Measurements from ENCODE around the gene SLC7A9. TPM values are rescaled to one million over a fixed set of nuclear protein-coding genes. Genes with fewer than 3 reads are reported as not detected.

The SLC7A9 gene
- total and polyA plus RNA-seq, 2 experiments from 2014 or later: 0.19 TPM; not detected in 1

- Mint-ChIP-seq H3K9me3 (no peaks in the 10 kb centered on the region), H3K27me3 (ENCODE audit: insufficient read depth, low read depth, poor library complexity) (no peaks in the 10 kb centered on the region), H3K4me1 (peaks cover 10% of the 10 kb centered on the region), H3K36me3 (ENCODE audit: low read depth) (peaks cover 4% of the 10 kb centered on the region; the same call in 2 of the 3 replicates), H3K27ac (no peak overlapping the region), H3K4me3 (peak overlapping the region; percentile 36; the same call in 2 of the 3 replicates)
- Histone ChIP-seq H3K9me2 (ENCODE audit: insufficient read depth) (no peaks in the 10 kb centered on the region), H3K4me2 (peak overlapping the region; percentile 1; the same call in 1 of the 2 replicates), H3K4me3 (no peak overlapping the region), H3K79me2 (replicated peaks; ENCODE audit: insufficient read depth) (no peaks in the 10 kb centered on the region), H3F3A (replicated peaks; ENCODE audit: low read depth) (no peaks in the 10 kb centered on the region), H2AFZ (no peak overlapping the region), H3K4me1 (ENCODE audit: insufficient read depth) (peaks cover 12% of the 10 kb centered on the region), H3K36me3 (ENCODE audit: insufficient read depth) (no peaks in the 10 kb centered on the region), H4K20me1 (replicated peaks; ENCODE audit: insufficient read depth) (no peaks in the 10 kb centered on the region), H3K27me3 (ENCODE audit: insufficient read depth) (no peaks in the 10 kb centered on the region), H3K27ac (ENCODE audit: low read depth) (no peak overlapping the region)
- TF ChIP-seq REST (IDR thresholded peaks at IDR 0.05; ENCODE audit: unreplicated experiment) (no peak), POLR2AphosphoS5 (IDR thresholded peaks at IDR 0.05; ENCODE audit: low read depth) (no peak), CTCF (conservative IDR thresholded peaks at IDR 0.05; ENCODE audit: low read depth in 2 of 2) (no peak), ZNF114 (CRISPR knock-in tag; IDR thresholded peaks at IDR 0.05) (no peak), STAT1 (IDR thresholded peaks at IDR 0.05; ENCODE audit: unreplicated experiment) (no peak), ZNF462 (CRISPR knock-in tag; IDR thresholded peaks at IDR 0.05) (no peak), EZH2phosphoT487 (IDR thresholded peaks at IDR 0.05; ENCODE audit: unreplicated experiment) (no peak), JUNB (IDR thresholded peaks at IDR 0.05; ENCODE audit: unreplicated experiment) (no peak), CREB1 (CRISPR knock-in tag; IDR thresholded peaks at IDR 0.05; ENCODE audit: low read depth) (no peak), ZNF331 (CRISPR knock-in tag; IDR thresholded peaks at IDR 0.05; ENCODE audit: low read depth) (no peak), NANOG (IDR thresholded peaks at IDR 0.05; ENCODE audit: borderline replicate concordance) (no peak), ETS1 (IDR thresholded peaks at IDR 0.05) (no peak), EZH2 (IDR thresholded peaks at IDR 0.05; ENCODE audit: low read depth, unreplicated experiment) (no peak)
- DNase-seq (ENCODE audit: low spot score) (peak; percentile 51), ATAC-seq (peak; percentile 87)
These were observed 32.9 kb upstream of the SLC7A9 start for GRCh38 chr19:32902448-32902847.

Measured in GM23338 (cell line).